ENCODE data around the gene PTPN3. TPM values are rescaled to one million over a fixed set of nuclear protein-coding genes. Genes with fewer than 3 reads are reported as not detected.
"Not testable (repeated sequence)": the region's sequence is repeated elsewhere in the genome, so short reads cannot be mapped to it uniquely, and the experiment has no call there.

The PTPN3 gene, protein sequence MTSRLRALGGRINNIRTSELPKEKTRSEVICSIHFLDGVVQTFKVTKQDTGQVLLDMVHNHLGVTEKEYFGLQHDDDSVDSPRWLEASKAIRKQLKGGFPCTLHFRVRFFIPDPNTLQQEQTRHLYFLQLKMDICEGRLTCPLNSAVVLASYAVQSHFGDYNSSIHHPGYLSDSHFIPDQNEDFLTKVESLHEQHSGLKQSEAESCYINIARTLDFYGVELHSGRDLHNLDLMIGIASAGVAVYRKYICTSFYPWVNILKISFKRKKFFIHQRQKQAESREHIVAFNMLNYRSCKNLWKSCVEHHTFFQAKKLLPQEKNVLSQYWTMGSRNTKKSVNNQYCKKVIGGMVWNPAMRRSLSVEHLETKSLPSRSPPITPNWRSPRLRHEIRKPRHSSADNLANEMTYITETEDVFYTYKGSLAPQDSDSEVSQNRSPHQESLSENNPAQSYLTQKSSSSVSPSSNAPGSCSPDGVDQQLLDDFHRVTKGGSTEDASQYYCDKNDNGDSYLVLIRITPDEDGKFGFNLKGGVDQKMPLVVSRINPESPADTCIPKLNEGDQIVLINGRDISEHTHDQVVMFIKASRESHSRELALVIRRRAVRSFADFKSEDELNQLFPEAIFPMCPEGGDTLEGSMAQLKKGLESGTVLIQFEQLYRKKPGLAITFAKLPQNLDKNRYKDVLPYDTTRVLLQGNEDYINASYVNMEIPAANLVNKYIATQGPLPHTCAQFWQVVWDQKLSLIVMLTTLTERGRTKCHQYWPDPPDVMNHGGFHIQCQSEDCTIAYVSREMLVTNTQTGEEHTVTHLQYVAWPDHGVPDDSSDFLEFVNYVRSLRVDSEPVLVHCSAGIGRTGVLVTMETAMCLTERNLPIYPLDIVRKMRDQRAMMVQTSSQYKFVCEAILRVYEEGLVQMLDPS
- total RNA-seq (2021) (19.0 and 20.2 TPM in 2 replicates), Bru-seq, nascent RNA (percentile 80 among the genes with signal in this experiment), BruChase-seq, experiment 1, labeled RNA remaining after a 2-hour chase (percentile 77 among the genes with signal in this experiment), BruChase-seq, experiment 2, labeled RNA remaining after a 6-hour chase (percentile 73 among the genes with signal in this experiment)
- long read RNA-seq, full-length matches to known transcripts: 5 of 17 reads
- long read RNA-seq, partial matches to known transcripts: 1 of 17 reads
- long read RNA-seq, other reads (novel, unspliced or antisense): 11 of 17 reads

DNA sequence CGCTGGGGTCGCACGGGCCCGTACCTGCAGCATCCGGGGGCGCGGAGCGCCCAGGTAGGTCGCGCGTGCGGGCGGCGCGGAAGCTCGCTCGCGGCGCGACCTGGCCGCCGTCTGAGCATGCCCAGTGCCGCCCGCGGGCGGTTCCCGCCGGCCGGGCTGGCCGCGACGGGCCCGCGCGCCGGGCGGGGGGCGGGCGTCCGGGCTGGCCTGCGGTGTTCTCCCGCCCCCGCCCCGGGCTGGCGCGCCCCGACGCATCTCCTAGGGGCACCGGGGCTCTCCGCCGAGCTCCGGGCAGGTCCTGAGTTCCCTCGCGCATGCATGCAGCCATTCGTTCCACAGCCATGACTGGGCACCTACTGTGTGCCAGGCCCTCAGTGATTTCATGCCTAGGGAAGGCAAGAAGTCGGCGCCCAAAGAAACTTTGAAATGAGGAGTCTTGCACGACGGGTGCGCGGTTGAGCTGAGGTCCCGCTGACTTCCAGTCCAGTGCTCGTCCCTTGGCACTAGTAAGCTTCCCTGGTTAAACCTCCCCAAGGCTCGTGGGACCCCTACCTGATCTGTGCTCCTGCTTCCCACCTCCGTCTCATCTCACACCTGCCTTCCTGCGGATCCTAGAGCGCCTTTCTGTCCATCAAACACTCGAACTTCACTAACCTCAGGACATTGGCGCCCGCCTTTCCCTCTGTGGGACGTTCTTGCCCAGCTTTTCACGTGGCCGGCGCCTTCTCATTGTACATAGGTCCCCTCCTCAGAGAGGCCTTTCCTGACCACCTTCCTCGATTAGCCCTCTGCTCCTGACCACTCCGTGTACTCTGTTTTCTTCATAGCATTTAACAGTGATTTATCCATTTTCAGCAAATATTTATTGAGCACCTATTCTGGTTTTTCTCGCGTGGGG is at the start of gene PTPN3:
PTPN3 (minus strand) TSS at position 113 of the 898 bp plus-strand sequence. CDS start 34,873 bp downstream, outside the sequence.
- H3K27ac ChIP-seq: peak within 1 kb of the TSS; percentile 7; the same call in 1 of the 2 replicates
- H3K9me3 ChIP-seq (ENCODE audit: insufficient read depth, low read depth): no peaks in the 10 kb centered on the region
- CTCF ChIA-PET: interaction anchor here (0.6 kb wide), 1 partner anchor 416 kb away, joined by 4 read pairs; no protein-coding TSS in a partner anchor
- intact Hi-C loops (cut with micrococcal nuclease; ENCODE audit: unreplicated experiment): loop anchor here (1.0 kb wide), 1 partner anchor 21 kb away; no protein-coding TSS in a partner anchor
- POLR2A ChIA-PET (ENCODE audit: unreplicated experiment): interaction anchor here (0.6 kb wide), 1 partner anchor 73 kb away, joined by 3 read pairs; no protein-coding TSS in a partner anchor
- H3K4me3 ChIP-seq: peak within 1 kb of the TSS; percentile 71
- peaks cover 10% of the 10 kb centered on the region; the same call in 1 of the 2 replicates for H3K36me3 ChIP-seq (ENCODE audit: low read depth)
- H3K4me2 ChIP-seq: peak within 1 kb of the TSS; percentile 92
- BruUV-seq (replicated peaks): TSS peak; percentile 57
- no peaks in the 10 kb centered on the region for H3K27me3 ChIP-seq (ENCODE audit: insufficient read depth, low read depth)
- H3K4me1 ChIP-seq (replicated peaks; ENCODE audit: insufficient read depth): peaks cover 25% of the 10 kb centered on the region
- peaks cover 42% of the 10 kb centered on the region for H3K79me2 ChIP-seq (ENCODE audit: low read depth)
- 0 out of 2 replicates have a peak, but pooled peaks cover 7% of the 10 kb centered on the region for H4K20me1 ChIP-seq (ENCODE audit: insufficient read depth)
- peak within 1 kb of the TSS; percentile 73 for H2AFZ ChIP-seq
- peaks cover 8% of the 10 kb centered on the region for H3F3A ChIP-seq (ENCODE audit: insufficient read depth, low read depth)
- TF ChIP-seq CTCF (conservative IDR thresholded peaks at IDR 0.05): no peak
- TF ChIP-seq EZH2 (IDR thresholded peaks at IDR 0.05; ENCODE audit: low read depth): no peak
- DNase-seq: peak in 1 of 2 experiments; percentile 57
- H3K9me2 ChIP-seq (ENCODE audit: insufficient read depth): no peaks in the 10 kb centered on the region

- POLR2A ChIA-PET (ENCODE audit: unreplicated experiment): interaction anchor here (0.6 kb wide), 1 partner anchor 310 kb away, joined by 3 read pairs; no protein-coding TSS in a partner anchor
- H3K27ac ChIP-seq; H3K9me2 ChIP-seq (ENCODE audit: insufficient read depth); H3K79me2 ChIP-seq (ENCODE audit: low read depth); CTCF ChIA-PET; H4K20me1 ChIP-seq (ENCODE audit: insufficient read depth); DNase-seq; H3K4me2 ChIP-seq; intact Hi-C loops (cut with micrococcal nuclease; ENCODE audit: unreplicated experiment); H3K4me3 ChIP-seq; H2AFZ ChIP-seq; H3K36me3 ChIP-seq (ENCODE audit: low read depth); H3K4me1 ChIP-seq (replicated peaks; ENCODE audit: insufficient read depth); BruUV-seq (replicated peaks); H3K27me3 ChIP-seq (ENCODE audit: insufficient read depth, low read depth); H3F3A ChIP-seq (ENCODE audit: insufficient read depth, low read depth): not testable (repeated sequence)
- peaks cover 18% of the 10 kb centered on the region for H3K9me3 ChIP-seq (ENCODE audit: insufficient read depth, low read depth)
Measured at GRCh38 chr9:109544954-109545353, 46.8 kb upstream of the PTPN3 start.

DNA sequence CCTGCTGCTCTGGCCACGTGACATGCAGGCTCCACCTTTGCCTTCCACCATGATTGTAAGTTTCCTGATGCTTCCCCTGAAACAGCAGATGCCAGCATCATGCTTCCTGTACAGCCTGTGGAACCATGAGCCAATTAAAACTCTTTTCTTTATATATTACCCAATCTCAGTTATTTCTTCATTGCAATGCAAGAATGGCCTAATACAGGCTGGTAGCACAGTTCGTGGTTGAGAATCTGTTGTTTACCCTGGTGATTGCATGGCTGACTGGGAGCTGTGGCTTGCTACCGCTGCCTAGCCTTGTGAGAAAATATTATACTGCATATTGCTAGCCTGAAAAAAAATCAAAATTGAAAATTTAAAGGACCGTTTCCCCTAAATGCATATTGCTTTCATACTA is 44.8 kb upstream of the PTPN3 start:
- no peaks in the 10 kb centered on the region for H3K79me2 ChIP-seq (ENCODE audit: low read depth)
- TF ChIP-seq CTCF (conservative IDR thresholded peaks at IDR 0.05) (no peak), EZH2 (IDR thresholded peaks at IDR 0.05; ENCODE audit: low read depth) (no peak)
- H2AFZ ChIP-seq: no peak overlapping the region
- no TSS peak for BruUV-seq (replicated peaks)
- H3K4me2 ChIP-seq: no peak overlapping the region
- H3K9me3 ChIP-seq (ENCODE audit: insufficient read depth, low read depth): peaks cover 14% of the 10 kb centered on the region
- H3K36me3 ChIP-seq (ENCODE audit: low read depth): no peaks in the 10 kb centered on the region
- ChIA-PET CTCF (no interaction called here), POLR2A (ENCODE audit: unreplicated experiment) (no interaction called here)
- H3K4me3 ChIP-seq: no peak overlapping the region
- peaks cover 18% of the 10 kb centered on the region for H3K4me1 ChIP-seq (replicated peaks; ENCODE audit: insufficient read depth)
- no peak for DNase-seq
- no peaks in the 10 kb centered on the region for H3K27me3 ChIP-seq (ENCODE audit: insufficient read depth, low read depth)
- intact Hi-C loops (cut with micrococcal nuclease; ENCODE audit: unreplicated experiment): no loop called here
- no peaks in the 10 kb centered on the region for H3K9me2 ChIP-seq (ENCODE audit: insufficient read depth)
- H4K20me1 ChIP-seq (ENCODE audit: insufficient read depth): no peaks in the 10 kb centered on the region
- no peak overlapping the region for H3K27ac ChIP-seq
- H3F3A ChIP-seq (ENCODE audit: insufficient read depth, low read depth): peaks cover 14% of the 10 kb centered on the region
